HG02981 (cell line): ENCODE results near the gene COQ4.
A peak's percentile ranks its signal among the peaks of the same experiment; 100 is the strongest.

Source experiments
- ATAC-seq: cut with Tn5 transposase; IDR thresholded peaks from one replicate; pipeline ENCODE4 v1.9.1; 2021; ENCODE audit warnings: mild to moderate bottlenecking, moderate library complexity; ENCODE audit not compliant: unreplicated experiment

Gene COQ4

GRCh38 chr9:128340691-128341434 is 18.2 kb downstream of the COQ4 start:
- peak; percentile 31 for ATAC-seq

- peak; percentile 50 for ATAC-seq
These were observed 18.8 kb downstream of the COQ4 start for GRCh38 chr9:128341435-128341849.

GRCh38 chr9:128342971-128343680 is 20.5 kb downstream of the COQ4 start:
- ATAC-seq, result no peak

GRCh38 chr9:128343855-128344254 is 21.2 kb downstream of the COQ4 start:
- no peak for ATAC-seq

- no peak for ATAC-seq
These were observed 22.4 kb downstream of the COQ4 start for GRCh38 chr9:128344931-128345605.

- ATAC-seq, result no peak
These were observed 26.5 kb downstream of the COQ4 start for GRCh38 chr9:128349125-128349524.

GRCh38 chr9:128349772-128350171 is 27.1 kb downstream of the COQ4 start:
- ATAC-seq, result no peak

GRCh38 chr9:128355451-128355850 is 32.8 kb downstream of the COQ4 start:
- no peak for ATAC-seq

GRCh38 chr9:128358090-128358489 is 35.5 kb downstream of the COQ4 start:
- no peak for ATAC-seq

- ATAC-seq, result no peak
These were observed 36.2 kb downstream of the COQ4 start for GRCh38 chr9:128358861-128359260.

- no peak for ATAC-seq
These were observed 38.2 kb downstream of the COQ4 start for GRCh38 chr9:128360826-128361225.

GRCh38 chr9:128361296-128361985 is 38.8 kb downstream of the COQ4 start:
- no peak for ATAC-seq

GRCh38 chr9:128361986-128362646 is 39.5 kb downstream of the COQ4 start:
- peak; percentile 50 for ATAC-seq

- ATAC-seq, result no peak
These were observed 40.1 kb downstream of the COQ4 start for GRCh38 chr9:128362774-128363173.

- ATAC-seq, result no peak
These were observed 42.9 kb downstream of the COQ4 start for GRCh38 chr9:128365525-128365924.

GRCh38 chr9:128369024-128369706 is 46.5 kb downstream of the COQ4 start:
- no peak for ATAC-seq

GRCh38 chr9:128370367-128370751 is 47.7 kb downstream of the COQ4 start:
- no peak for ATAC-seq

- ATAC-seq, result peak; percentile 94
These were observed 48.4 kb downstream of the COQ4 start, which contains the start of gene URM1 for GRCh38 chr9:128370752-128371629. Gene URM1 (plus strand): TSS chr9:128371374. CDS start chr9:128371381, 7 bp downstream.

- ATAC-seq, result no peak
These were observed 49.0 kb downstream of the COQ4 start for GRCh38 chr9:128371630-128372117.
